AG10803 (cell line): Measurements from ENCODE around the gene ADCY5.

Experiments used
- DNase-seq: peaks from one replicate; pipeline ENCODE4 v3.0.0; 2010; ENCODE audit warnings: low read depth
- H3K4me3 ChIP-seq: 2 replicates; pipeline ENCODE4 v1.5.1; 2011; ENCODE audit warnings: mild to moderate bottlenecking, low read length, control low read depth
- CTCF ChIP-seq: conservative IDR thresholded peaks from 2 replicates; pipeline ENCODE4 v1.5.1; 2011; ENCODE audit warnings: mild to moderate bottlenecking, low read length, control low read depth, inconsistent platforms

The ADCY5 gene

GRCh38 chr3:123409443-123410148 lies 39.3 kb downstream of the ADCY5 start:
- no peak for DNase-seq
- TF ChIP-seq CTCF = no peak

GRCh38 chr3:123406598-123406997 lies 42.3 kb downstream of the ADCY5 start:
- no peak for TF ChIP-seq CTCF
- DNase-seq = no peak
- H3K4me3 ChIP-seq = no peak overlapping the region

More at GRCh38 chr3:123409443-123410148, 39.3 kb downstream of the ADCY5 start:
- no peak overlapping the region for H3K4me3 ChIP-seq

- no peak overlapping the region for H3K4me3 ChIP-seq
- TF ChIP-seq CTCF = no peak
- no peak for DNase-seq
Observed at GRCh38 chr3:123405936-123406510, 42.9 kb downstream of the ADCY5 start.

- no peak for DNase-seq
- TF ChIP-seq CTCF = no peak
- no peak overlapping the region for H3K4me3 ChIP-seq
Observed at GRCh38 chr3:123405021-123405420, 43.9 kb downstream of the ADCY5 start.

- TF ChIP-seq CTCF = no peak
- DNase-seq = no peak
- H3K4me3 ChIP-seq = no peak overlapping the region
Observed at GRCh38 chr3:123404391-123404790, 44.5 kb downstream of the ADCY5 start.

- DNase-seq = no peak
- no peak overlapping the region for H3K4me3 ChIP-seq
- no peak for TF ChIP-seq CTCF
Observed at GRCh38 chr3:123401836-123402530, 46.9 kb downstream of the ADCY5 start.
